22Rv1 (cell line): ENCODE measurements around the gene MEIKIN.

Experiments used
- ZFX ChIP-seq: fragments of 450-650 bp; IDR thresholded peaks from 2 replicates; pipeline ENCODE4 v1.6.1; 2017; ENCODE audit warnings: antibody characterized with exemption, borderline replicate concordance
- TF ChIP-seq, protein P1 (sequence below): fragments of 450-650 bp; IDR thresholded peaks from 2 replicates; pipeline ENCODE4 v1.5.1; 2017; ENCODE audit warnings: mild to moderate bottlenecking

DNA sequence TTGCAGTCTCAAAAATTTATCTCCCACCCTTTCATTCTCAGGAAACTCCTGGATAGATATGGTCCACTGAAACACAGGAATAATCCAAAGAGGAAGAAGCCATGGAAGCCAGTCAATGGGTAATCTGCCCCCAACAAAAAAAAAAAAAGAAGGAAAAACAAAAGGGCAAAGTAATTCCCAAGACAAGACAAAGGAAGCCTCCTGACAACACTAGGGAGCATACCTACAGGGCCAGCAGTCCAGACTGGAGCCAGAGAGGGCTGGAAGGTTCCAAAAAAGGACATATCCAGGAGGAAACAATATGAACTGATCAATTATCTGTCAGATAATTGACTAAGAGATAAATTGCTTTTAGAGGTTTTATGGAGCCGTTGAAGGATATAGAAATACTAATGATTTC, 161.6 kb downstream of the MEIKIN start:
- TF ChIP-seq, protein P1, sequence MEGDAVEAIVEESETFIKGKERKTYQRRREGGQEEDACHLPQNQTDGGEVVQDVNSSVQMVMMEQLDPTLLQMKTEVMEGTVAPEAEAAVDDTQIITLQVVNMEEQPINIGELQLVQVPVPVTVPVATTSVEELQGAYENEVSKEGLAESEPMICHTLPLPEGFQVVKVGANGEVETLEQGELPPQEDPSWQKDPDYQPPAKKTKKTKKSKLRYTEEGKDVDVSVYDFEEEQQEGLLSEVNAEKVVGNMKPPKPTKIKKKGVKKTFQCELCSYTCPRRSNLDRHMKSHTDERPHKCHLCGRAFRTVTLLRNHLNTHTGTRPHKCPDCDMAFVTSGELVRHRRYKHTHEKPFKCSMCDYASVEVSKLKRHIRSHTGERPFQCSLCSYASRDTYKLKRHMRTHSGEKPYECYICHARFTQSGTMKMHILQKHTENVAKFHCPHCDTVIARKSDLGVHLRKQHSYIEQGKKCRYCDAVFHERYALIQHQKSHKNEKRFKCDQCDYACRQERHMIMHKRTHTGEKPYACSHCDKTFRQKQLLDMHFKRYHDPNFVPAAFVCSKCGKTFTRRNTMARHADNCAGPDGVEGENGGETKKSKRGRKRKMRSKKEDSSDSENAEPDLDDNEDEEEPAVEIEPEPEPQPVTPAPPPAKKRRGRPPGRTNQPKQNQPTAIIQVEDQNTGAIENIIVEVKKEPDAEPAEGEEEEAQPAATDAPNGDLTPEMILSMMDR = no peak
- no peak for TF ChIP-seq ZFX
